Aorta (tissue), 5 donors: ENCODE measurements around the gene ZNF83. TPM values are rescaled to one million over a fixed set of nuclear protein-coding genes. Genes with fewer than 3 reads are reported as not detected.
"Not testable (repeated sequence)": the region's sequence is repeated elsewhere in the genome, so short reads cannot be mapped to it uniquely, and the experiment has no call there.

Experiments used
- ATAC-seq: fragments of 200-7000 bp; cut with Tn5 transposase; one replicate; pipeline ENCODE4 v1.9.1; 2022; ENCODE audit warnings: moderate library complexity; ENCODE audit not compliant: low FRiP score
- DNase-seq, 2 donors: peaks; one replicate each; pipeline ENCODE4 v3.0.0-alpha.2; 2020
- H3K27ac ChIP-seq, 2 donors: one replicate each; pipeline ENCODE4 v1.5.1; 2013; ENCODE audit warnings: low read length in 2 of 2, mild to moderate bottlenecking in 2 of 2, moderate library complexity in 2 of 2, control low read depth in 1 of 2, inconsistent platforms in 1 of 2, low read depth in 1 of 2
- H3K27me3 ChIP-seq, 2 donors: one replicate each; pipeline ENCODE4 v1.6.1; 2013; ENCODE audit warnings: control low read depth in 1 of 2, low read length in 1 of 2, mild to moderate bottlenecking in 1 of 2, moderate library complexity in 1 of 2; ENCODE audit not compliant: insufficient read depth in 2 of 2, control insufficient read depth in 1 of 2
- H3K36me3 ChIP-seq, 2 donors: one replicate each; pipeline ENCODE4 v1.6.1; 2013; ENCODE audit warnings: control low read depth in 1 of 2, low read length in 1 of 2, mild to moderate bottlenecking in 1 of 2; ENCODE audit not compliant: insufficient read depth in 2 of 2, control insufficient read depth in 1 of 2
- H3K4me1 ChIP-seq, 2 donors: one replicate each; pipeline ENCODE4 v1.6.1; 2013; ENCODE audit warnings: low read length in 2 of 2, control low read depth in 1 of 2, mild to moderate bottlenecking in 1 of 2, moderate library complexity in 1 of 2; ENCODE audit not compliant: insufficient read depth in 2 of 2, control insufficient read depth in 1 of 2
- H3K4me3 ChIP-seq, 2 donors: one replicate each; pipeline ENCODE4 v1.5.1; 2013; ENCODE audit warnings: low read length in 2 of 2, control low read depth in 1 of 2, mild to moderate bottlenecking in 1 of 2
- H3K9me3 ChIP-seq: one replicate; pipeline ENCODE4 v1.6.1; 2013; ENCODE audit warnings: mild to moderate bottlenecking, low read length; ENCODE audit not compliant: control insufficient read depth
- WGBS, 2 donors: extraction: QIAGEN DNeasy Blood & Tissue Kit; methylation state at CpG; one replicate each; pipeline ENCODE4 v1.1.7; 2013; 5-methylcytosine and 5-hydroxymethylcytosine counted together
- intact Hi-C, 2 donors: fragments of 100-400 bp; cut with DNase I; formaldehyde crosslinking; loops; one replicate each; pipeline versions ENCODE4 v1.14.2 to v1.15.0; 2022
- polyA plus RNA-seq, 2 donors: library from polyadenylated mRNA; stranded (reverse); fragments of 200-250 nt; gene quantifications; one replicate each; pipeline ENCODE4 v1.2.3, GENCODE V29; 2013
- total RNA-seq, 2 donors: library from RNA; stranded (reverse); fragmentation: NEBNext Ultra II Directional; extraction: Animal tissue kit (Norgen Biotek cat#: 25700); gene quantifications; one replicate each; pipeline ENCODE4 v1.2.1, GENCODE V29; 2021
- donor health status: healthy with polysubstance abuse.
- donor health status: Bipolar disorder and iron deficiency.
- donor health status: DM: no; HTN: no; CAD: no.
- donor health status: DM: no; HTN: no; CAD: no.
- donor health status: DM: yes; HTN: yes; CAD: no.

The ZNF83 gene
- total and polyA plus RNA-seq, 4 donors, result 38.4 to 144 (median 65.0) TPM

DNA sequence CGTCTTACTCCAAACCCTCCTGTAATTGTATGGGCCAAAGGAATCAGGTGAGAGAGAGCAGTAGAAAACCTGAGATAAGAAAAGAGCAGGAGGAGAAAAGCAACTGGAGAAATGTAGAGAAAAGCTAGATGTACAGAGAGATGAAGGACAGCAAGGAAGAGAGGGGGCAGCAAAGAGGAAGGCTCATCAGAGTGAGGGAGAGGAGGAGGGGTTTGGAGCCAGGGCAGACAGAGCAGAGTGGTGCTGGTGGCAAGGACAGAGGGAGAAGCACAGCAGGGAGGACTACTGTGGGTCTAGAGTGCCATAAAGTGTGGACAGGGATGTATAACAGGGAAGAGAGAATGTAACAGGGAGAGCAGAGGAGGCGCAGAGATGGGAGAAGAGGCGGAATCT lies 36.2 kb downstream of the ZNF83 start:
- H3K9me3 ChIP-seq, ATAC-seq, H3K4me1 ChIP-seq, DNase-seq, H3K27me3 ChIP-seq, H3K36me3 ChIP-seq: not testable (repeated sequence)
- WGBS, 2 donors, result 54 to 58% methylated on average over 3 of the region's 3 CpGs
- Histone ChIP-seq H3K4me3 (peak overlapping the region in 1 of 2 donors; percentile 48), H3K27ac (peak overlapping the region in 1 of 2 donors; percentile 50)
- intact Hi-C loops, result loop anchor here (5.0 kb wide), 2 partner anchors 35 to 90 kb away; partner anchors contain the start of gene ZNF83 (in 2 of the 2)

DNA sequence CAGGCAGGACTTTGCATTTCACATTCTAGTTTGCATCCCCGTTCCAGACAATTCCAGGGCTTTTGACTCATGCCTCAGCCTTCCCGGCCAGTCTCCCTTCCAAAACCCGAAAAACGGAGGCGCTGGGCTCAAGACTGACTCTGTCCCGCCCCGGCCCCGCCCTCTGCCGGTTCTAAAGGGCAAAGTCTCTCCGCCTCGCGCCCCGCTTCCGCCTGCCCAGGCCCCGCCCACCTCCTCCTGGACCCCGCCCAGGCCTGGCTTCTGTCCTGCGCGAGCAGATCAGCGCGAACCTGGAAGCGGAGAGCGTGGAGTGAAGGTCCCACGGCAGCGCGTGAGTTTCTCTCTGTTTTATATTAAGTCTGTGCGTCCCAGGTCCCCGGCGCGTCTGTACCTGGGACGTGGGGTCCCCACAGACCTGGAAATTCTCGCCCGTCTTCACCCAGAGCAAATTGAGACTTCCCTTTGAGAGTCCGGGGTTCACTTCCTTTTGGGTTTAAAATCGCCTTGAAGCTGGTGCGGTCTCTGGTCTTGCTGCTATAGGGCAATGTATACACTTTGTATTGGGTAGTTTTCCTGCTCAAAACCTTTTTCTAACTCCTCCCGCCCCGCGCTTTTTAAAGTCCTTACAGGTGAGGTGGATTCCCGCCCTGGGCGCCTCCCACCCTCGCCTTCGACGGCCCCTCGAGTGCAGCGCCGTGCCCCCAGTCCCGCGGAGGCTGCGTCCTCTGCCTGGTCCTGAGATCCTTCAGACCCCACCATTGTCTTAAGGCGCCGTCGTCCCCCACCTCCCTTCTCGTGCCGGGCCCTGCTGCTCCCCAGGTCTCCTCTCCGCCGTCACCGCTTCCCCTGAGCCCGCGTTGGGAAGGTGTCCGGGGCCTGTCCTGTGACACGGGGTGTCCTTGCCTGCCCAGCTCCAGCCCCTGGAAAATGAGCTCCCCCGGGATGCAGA lies 36.9 kb downstream of the ZNF83 start:
- H3K27ac ChIP-seq, result peak overlapping the region in 1 of 2 donors; percentile 43
- DNase-seq (peak; percentile 97 to 99), ATAC-seq (peak; percentile 97)
- H3K27me3 ChIP-seq, result no peaks in the 10 kb centered on the region
- peak overlapping the region; percentile 48 to 58 for H3K4me3 ChIP-seq
- WGBS, 2 donors, result 0 to 1% methylated on average over 57 to 62 of the region's 62 CpGs
- no peaks in the 10 kb centered on the region for H3K36me3 ChIP-seq
- no peaks in the 10 kb centered on the region for H3K4me1 ChIP-seq
- H3K9me3 ChIP-seq, result no peaks in the 10 kb centered on the region
- intact Hi-C loops, result loop anchor here (5.0 kb wide), 2 partner anchors 36 to 91 kb away; partner anchors contain the start of gene ZNF83 (in 2 of the 2)

DNA sequence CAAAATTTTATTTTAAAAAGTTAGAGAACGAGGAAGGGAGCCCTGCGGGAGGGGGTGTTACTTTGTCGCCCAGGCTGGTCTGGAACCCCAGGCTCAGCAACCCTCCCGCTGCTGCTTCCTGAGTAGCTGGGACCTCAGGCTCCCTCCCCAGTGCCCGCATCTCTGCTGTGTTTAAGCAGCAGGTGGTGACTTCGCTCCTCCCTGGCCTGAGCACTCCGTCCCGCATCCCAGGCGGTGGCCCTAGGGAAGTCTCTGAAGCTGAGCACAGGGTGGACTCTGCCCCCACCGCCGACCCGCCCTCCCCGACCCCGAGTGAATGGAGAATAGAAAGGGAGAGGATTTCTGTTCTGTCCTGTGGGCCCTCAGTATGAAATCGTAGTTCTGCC lies 37.5 kb downstream of the ZNF83 start:
- peak overlapping the region; percentile 48 to 58 for H3K4me3 ChIP-seq
- intact Hi-C loops, result loop anchor here (5.0 kb wide), 2 partner anchors 37 to 92 kb away; partner anchors contain the start of gene ZNF83 (in 2 of the 2)
- H3K27ac ChIP-seq, result peak overlapping the region; percentile 2 to 90
- H3K27me3 ChIP-seq, result no peaks in the 10 kb centered on the region
- peak; percentile 54 to 80 for DNase-seq
- H3K9me3 ChIP-seq, result no peaks in the 10 kb centered on the region
- no peaks in the 10 kb centered on the region for H3K36me3 ChIP-seq
- ATAC-seq, result no peak
- WGBS, 2 donors, result 0 to 2% methylated on average over 15 of the region's 15 CpGs
- H3K4me1 ChIP-seq, result no peaks in the 10 kb centered on the region

DNA sequence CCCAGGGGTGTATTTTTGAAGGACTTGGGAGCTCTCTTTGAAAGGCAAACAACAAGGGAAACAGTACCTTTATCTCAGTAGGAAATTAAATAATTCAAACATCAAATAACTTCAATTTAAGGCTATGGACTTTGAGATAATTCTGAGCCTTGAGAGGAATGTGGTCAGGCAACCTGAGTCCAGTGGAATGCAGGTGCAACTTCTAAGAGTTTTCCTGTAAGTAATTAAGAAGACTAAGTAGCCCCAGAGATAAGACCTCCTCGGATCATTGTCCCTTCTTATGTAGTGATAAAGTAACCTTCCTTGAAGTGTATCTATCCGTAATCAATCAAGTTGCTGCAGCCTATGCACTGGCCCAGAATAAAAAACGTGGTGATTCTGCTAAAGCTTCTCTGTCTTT lies 38.9 kb downstream of the ZNF83 start:
- no peak for ATAC-seq
- 90 to 91% methylated on average over 3 of the region's 3 CpGs for WGBS, 2 donors

GRCh38 chr19:52593441-52593840 lies 44.7 kb downstream of the ZNF83 start:
- not testable (repeated sequence) for H3K4me1 ChIP-seq, ATAC-seq

More for the DNA sequence above, 38.9 kb downstream of the ZNF83 start:
- Histone ChIP-seq H3K9me3 (no peaks in the 10 kb centered on the region), H3K36me3 (no peaks in the 10 kb centered on the region), H3K27ac (no peak overlapping the region), H3K27me3 (no peaks in the 10 kb centered on the region), H3K4me3 (no peak overlapping the region), H3K4me1 (no peaks in the 10 kb centered on the region)
- intact Hi-C loops, result no loop called here
- no peak for DNase-seq

DNA sequence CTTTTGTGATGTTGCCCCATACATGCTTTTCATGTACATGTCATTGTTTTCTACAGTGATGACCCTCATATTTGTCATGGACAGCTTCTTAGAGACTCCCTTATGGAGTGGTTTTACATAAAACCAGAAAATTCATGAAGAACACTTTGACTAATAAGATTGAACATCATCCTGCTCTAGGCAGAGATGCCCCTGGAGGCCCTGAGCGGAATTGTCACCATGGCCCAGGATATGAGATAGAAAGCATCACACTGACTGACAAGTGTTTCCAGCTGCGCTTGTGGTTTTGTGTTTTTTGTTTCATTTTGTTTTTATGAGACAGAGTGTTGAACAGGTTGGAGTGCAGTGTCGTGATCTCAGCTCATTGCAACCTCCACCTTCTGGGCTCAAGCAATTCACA lies 45.9 kb downstream of the ZNF83 start:
- no peaks in the 10 kb centered on the region for H3K27me3 ChIP-seq
- 65 to 100% methylated on average over 3 of the region's 3 CpGs for WGBS, 2 donors
- intact Hi-C loops, result no loop called here
- H3K4me3 ChIP-seq, result no peak overlapping the region
- DNase-seq (no peak), ATAC-seq (no peak)
- no peaks in the 10 kb centered on the region for H3K4me1 ChIP-seq
- no peak overlapping the region for H3K27ac ChIP-seq
- no peaks in the 10 kb centered on the region for H3K36me3 ChIP-seq
- no peaks in the 10 kb centered on the region for H3K9me3 ChIP-seq

More at GRCh38 chr19:52593441-52593840, 44.7 kb downstream of the ZNF83 start:
- H3K36me3 ChIP-seq, H3K4me3 ChIP-seq, H3K9me3 ChIP-seq, DNase-seq, intact Hi-C loops, H3K27ac ChIP-seq, H3K27me3 ChIP-seq: not testable (repeated sequence)
- 97% methylated on average over 7 of the region's 25 CpGs; no CpG with 5 or more reads in 1 of the 2 donors for WGBS, 2 donors

- Histone ChIP-seq H3K9me3 (no peaks in the 10 kb centered on the region), H3K27me3 (no peaks in the 10 kb centered on the region), H3K4me1 (no peaks in the 10 kb centered on the region), H3K36me3 (no peaks in the 10 kb centered on the region), H3K27ac (no peak overlapping the region), H3K4me3 (no peak overlapping the region)
- 90 to 96% methylated on average over 5 of the region's 5 CpGs for WGBS, 2 donors
- DNase-seq, result no peak
- ATAC-seq, result no peak
- intact Hi-C loops, result no loop called here
Measured at GRCh38 chr19:52590728-52591127, 47.4 kb downstream of the ZNF83 start.

DNA sequence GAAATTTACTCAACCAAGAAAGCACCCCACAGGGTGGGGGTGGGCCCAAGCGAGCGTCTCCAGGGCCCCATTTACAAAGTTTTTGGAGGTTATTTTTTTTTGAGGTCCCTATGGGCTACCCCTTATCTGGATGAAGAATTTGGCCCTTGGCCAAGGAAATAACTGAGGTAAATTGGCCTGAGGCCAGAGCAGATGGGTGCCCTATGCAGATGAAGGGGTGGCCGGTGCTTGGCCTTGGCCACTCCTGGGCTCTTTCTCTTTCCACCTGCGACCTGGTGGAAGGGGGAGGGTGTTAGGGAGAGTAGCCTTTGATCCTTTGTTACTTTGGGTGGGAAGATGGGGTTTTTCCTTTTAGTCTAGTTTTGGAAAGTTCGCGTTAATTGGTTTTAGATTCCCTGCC lies 52.6 kb downstream of the ZNF83 start:
- WGBS, 2 donors, result 82 to 85% methylated on average over 6 of the region's 6 CpGs
- Histone ChIP-seq H3K4me3 (no peak overlapping the region), H3K27ac (no peak overlapping the region), H3K36me3 (peaks cover 3 to 6% of the 10 kb centered on the region in 2 donors), H3K9me3 (no peaks in the 10 kb centered on the region), H3K4me1 (no peaks in the 10 kb centered on the region), H3K27me3 (no peaks in the 10 kb centered on the region)
- intact Hi-C loops, result no loop called here
- ATAC-seq (peak; percentile 27), DNase-seq (no peak)
